Muscle of arm (tissue), 12 donors: ENCODE data around the gene GPC6. TPM values are rescaled to one million over a fixed set of nuclear protein-coding genes. Genes with fewer than 3 reads are reported as not detected.

ENCODE experiments used
- DNase-seq: peaks from one replicate; pipeline ENCODE4 v3.0.0-alpha.2; 2013
- polyA plus RNA-seq, 12 donors: library from polyadenylated mRNA; unstranded; fragments of 120-200 nt; gene quantifications; one replicate each; pipeline ENCODE4 v1.2.1, GENCODE V29; 2013; ENCODE audit not compliant: insufficient read length in 12 of 12

GPC6 gene
- polyA plus RNA-seq, 12 donors = 11.5 to 24.7 (median 15.3) TPM; not detected in 1

DNA sequence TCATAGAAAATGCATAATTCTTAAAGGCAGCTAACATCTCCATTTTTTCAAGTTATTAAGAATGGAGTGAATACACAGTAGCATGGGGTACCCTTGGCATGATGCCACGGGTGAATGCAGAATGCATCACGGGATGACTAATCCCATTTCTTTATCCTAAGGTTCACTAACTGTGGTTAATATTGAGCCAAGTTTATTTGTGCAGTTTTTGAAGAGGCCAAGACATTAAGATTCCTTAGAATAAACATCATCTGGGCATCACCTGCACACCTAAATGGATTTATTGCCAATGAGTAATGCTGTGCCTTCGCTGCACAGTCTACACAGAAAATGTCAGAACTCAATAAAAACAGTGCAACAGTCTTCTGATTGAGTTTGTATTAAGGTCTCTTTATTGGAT lies 333.1 kb downstream of the GPC6 start:
- DNase-seq = no peak

DNA sequence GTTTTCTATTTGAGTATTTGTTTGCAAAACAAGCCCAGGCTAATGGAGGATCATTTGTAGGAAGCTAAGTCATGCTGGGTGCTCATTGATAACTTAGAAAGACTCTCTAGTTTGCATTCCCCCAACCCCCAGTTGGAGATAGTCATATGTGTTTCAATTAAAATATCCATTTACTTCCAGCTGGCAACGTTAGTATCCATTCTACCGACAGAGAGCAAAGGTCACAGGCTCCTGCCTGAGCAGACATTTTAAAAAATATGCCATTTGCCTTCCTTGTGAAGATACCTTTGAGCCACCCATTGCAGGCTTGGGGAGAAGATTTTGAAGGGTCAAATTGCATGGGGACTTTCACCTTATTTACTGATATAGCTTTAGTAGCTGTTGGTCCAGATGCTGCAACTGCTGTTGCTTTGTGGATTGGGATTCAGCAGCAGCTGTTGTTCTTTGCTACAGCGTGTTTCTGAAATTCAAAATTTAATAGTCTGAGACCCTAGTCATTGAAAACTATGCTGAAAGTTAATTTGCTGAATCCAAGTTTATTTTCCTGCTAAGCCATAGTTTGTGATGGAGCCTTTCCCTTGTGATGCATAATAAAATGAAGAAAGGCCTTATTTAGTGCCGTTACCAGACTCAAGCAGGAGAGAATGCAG lies 335.1 kb downstream of the GPC6 start:
- DNase-seq = peak; percentile 46

DNA sequence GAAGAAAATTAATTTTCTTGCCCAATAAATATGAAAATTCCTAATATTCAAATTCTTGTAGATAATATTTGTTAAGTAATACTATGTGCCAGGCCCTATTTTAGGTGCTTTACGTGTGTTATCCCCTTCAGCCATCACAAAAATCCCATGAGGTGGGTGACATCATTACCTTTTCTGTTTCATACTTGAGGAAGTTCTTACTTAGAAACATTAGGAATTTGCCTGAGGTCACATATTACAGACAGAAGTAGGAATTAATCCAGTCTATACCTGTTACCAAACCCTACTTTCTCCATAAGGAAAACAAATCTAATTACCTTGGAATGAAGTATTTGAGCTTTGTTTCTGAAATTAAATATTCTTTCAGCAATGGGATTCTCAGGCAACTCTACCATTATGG lies 336.1 kb downstream of the GPC6 start:
- no peak for DNase-seq

DNA sequence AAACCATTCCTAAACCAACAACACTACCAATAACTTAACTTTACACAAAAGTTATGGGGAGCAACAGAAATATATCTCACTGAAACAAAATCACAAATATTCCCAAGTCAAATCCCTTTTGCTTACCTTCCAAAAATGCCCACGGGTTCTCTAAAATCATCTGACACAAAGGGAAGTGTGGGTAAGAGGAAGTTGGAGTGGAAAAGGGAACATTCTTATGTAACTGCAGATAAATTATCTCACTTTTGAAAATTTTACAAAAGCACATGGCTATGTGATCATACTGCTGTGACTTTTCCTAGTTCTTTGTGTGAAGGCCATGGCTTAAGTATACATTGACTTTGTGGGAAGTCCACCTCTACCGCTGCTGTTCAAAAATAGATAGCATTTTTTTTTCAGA lies 350.5 kb downstream of the GPC6 start:
- no peak for DNase-seq

DNA sequence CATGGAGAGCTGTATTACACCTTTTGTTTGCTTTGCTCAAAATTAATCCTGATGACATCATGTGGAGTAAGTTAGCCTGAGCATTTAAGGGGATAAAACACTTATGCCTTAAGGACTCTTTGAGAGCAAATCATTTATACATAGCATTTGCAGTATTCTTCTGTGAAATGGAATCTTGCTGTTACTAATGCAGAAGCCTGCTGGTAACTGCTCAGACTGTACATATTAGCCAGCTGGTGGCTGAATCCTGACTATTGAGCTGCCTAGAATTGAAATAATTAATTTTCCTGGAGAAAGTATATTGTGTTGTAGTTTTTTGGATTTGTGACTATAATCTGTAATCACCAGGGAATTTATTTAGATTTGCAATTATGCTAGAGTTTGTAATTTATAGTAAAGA lies 363.2 kb downstream of the GPC6 start:
- no peak for DNase-seq

DNA sequence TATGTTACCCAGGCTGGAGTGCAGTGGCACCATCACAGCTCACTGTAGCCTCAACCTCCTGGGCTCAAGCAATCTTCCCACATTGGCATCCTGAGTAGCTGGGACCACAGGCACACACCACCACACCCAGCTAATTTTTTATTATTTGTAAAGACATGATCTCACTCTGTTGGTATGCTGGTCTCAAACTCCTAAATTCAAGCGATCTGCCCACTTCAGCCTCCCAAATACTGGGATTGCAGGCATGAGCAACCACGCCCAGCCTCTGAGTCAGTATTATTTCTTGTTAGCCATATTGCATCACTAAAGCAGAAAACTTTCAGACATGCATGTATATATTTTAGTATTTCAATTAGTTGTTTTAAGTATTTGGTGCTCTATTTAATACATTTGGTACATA lies 376.4 kb downstream of the GPC6 start:
- no peak for DNase-seq

DNA sequence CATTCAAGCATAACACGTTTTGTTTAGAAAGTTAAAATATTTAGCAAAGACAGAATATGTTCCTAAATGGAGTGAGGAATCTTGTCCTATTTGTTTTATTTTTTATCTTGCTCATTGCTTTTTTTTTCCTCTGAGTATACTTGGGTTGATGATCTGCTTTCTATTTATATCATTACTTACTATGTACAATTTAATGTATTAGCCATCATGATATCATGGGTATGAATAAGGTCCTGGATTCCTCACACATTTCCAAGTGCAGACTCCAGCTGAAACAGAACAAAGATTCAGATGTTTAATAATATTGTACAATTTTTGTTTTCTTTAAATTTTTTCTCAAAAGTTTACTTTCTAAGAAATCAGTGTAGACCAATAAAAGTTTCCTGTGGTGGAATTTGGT lies 388.2 kb downstream of the GPC6 start:
- DNase-seq = no peak

DNA sequence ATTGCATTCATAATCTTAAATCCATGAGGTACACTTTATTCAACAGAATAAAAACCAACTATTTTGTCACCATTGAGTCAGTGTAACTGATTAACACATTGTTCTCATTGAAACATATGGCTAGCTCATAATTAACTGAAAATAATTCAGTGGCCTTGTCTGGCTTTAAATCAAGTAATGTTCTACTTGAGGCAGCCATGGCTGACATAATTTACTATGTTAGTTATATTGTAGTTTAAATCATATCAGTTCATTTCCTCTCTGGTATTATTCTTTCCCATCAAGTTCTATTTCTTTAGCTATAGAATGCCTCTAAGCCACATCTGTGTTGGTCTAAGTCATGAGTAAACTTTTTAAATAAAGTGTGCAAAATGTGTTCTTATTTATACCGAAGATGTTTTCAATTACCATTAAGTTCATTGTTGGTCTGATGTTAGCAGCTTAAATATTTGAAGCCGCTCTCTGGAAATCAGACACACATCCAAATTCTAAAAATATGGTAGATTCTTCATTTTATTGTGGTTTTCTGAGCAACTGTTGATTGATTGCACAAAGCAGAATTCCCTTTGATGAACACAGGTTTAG lies 393.7 kb downstream of the GPC6 start:
- DNase-seq = peak; percentile 42

DNA sequence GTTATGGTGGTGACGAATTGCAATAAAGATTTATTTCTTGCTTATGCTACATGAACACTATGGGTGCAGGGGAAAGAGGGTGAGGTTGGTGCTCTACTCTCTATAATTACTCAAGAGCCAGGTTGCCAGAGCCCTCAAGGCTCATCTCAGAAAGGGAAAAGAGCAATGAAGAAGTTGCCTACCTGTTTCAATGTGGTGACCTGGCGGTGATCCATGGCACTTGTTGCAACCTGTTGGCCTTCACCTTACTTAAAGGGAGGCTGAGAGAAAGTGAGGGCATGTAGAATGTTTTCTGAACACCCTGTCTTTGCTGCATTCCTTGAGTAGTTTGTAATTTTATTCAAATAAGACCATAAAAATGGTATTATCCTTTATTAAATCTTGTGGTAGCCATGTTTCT lies 394.4 kb downstream of the GPC6 start:
- DNase-seq = no peak

DNA sequence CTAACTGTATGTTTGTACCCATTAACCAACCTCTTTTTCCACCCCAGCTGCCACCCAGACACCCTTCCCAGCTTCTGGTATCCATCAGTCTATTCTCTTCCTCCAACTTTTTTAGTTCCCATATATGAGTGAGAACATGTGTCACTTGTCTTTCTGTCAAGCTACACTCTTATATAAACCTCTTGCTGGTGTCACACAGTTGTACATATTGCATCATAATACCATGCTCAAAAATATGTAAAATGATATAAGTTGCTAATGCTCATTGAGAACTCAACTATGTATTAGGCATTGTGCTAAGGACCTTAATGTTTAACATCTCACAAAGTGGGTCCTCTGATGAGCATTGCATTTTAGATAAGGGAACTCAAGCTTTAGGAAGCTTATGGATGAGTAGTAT lies 395.4 kb downstream of the GPC6 start:
- no peak for DNase-seq

DNA sequence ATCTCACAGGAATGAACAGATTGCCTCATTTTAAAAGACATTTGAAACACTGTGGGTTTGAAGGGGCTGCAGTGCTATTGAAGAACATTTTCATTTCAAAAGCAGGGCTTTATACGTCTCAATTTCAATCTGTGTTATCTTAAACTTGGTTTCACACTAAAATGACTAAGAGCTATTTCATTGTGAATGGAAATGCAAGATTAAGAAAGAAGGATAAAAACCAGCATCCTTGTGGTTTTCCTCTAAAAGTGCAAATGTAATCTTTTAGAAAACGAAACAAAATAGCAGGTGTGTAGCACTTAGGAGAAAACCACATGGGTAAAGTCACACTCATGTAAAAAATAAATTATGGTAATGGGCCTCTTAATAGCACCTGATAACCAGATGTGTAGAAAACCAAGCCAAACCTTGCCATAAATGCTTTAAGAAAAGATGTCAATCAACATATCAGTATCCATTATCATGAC lies 397.7 kb downstream of the GPC6 start:
- no peak for DNase-seq

DNA sequence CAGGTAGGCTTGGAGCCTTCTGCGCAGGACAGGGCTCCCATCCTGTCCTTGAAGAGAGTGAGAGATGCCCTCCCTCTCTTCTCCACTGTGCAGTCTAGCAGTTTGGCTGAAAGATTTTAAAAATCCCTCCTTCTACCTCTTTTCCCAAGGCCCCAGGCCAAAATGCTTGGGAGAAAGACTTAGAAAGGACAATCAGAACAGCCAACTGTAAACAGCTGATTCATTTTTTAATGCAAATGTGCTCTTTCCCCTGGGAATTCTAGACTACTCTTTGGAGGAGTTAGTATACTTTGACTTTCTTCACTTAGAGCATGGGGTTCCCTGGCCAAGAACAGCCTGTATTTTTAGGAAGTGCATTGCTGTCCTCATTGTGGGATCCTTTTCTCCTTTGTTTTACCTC lies 398.9 kb downstream of the GPC6 start:
- DNase-seq = peak; percentile 51

DNA sequence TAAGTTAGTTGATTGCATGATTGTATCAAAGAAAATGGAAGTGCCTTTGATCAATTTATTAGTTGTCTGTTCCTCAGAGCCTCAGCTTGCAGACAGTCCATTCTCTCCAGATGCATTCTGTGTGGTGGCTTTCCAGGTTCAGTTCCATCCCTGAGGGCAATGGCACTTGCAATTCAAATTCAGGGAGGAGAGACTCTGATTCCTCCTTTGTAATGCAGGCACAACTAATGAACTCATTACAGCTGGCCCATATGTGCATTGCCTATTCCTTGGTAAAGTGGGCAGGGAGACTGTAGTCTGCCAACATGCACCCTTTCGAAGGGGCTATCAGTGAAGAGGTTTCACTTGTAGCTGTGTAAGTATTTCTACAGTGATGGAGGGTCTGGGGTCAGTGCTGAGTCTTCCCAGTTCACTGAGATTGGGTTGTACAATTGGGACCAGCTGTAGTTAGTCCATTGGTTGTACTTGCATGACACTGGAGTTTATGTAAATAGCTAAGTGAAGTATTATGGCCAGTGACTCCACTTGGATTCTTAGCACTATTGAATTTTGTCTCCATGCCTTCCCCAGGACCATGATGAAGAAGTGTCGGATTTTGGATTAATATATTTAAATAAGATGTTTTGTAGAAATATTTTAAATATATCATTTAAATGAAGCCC lies 401.7 kb downstream of the GPC6 start:
- no peak for DNase-seq

DNA sequence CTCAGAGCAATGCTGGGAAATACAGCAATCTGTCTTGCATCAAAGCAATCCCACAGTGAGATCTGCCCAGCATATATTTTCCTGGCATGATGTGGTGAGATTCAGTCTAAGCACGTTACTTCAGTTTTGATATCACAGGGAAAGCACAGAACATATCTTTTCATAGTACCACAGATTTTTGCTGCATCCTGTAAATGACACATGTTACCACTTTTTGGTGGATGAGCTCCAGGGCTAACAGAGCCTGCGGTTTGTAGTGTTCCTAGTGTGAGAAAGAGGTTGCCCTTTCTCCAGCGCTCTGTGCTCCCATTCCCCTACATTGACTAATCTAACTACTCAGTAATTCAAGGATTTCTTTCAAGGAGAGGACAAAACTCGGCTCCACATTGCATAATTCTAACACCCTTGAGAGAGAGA lies 409.0 kb downstream of the GPC6 start:
- no peak for DNase-seq

DNA sequence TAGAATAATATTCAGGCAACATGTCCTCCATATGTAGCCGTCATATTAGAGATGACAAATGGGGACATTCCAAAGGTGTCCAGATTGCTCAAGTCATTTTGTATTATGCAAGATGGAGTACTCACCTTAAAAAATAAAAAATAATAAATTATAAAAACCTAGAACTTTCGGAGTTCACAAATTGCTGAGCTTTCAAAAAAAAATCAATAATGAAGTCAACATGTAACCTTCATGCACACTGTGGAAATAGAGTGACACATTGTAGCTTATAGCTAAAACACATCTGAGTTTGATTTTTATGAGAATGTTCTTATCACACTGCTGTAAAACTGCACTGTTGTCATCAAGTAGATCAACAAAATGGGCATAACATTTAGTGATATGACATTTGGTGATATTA lies 411.2 kb downstream of the GPC6 start:
- DNase-seq = no peak

DNA sequence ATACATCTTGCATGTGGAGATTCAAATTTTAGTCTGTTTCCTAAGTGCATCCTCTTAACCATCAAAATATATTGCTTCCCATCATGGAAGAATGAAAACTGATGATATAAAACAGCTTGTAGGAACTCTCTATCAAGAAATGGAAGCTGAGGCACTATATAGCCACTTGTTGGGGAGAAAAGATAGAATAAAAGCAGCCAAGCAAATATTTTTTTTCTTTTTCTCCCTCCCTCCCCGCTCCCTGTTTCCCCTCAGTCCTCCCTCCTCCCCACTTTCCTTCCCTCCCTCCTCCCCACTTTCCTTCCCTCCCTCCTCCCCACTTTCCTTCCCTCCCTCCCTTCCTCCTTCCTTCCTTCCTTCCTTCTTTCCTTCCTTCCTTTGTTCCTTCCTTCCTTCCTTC lies 413.8 kb downstream of the GPC6 start:
- no peak for DNase-seq

DNA sequence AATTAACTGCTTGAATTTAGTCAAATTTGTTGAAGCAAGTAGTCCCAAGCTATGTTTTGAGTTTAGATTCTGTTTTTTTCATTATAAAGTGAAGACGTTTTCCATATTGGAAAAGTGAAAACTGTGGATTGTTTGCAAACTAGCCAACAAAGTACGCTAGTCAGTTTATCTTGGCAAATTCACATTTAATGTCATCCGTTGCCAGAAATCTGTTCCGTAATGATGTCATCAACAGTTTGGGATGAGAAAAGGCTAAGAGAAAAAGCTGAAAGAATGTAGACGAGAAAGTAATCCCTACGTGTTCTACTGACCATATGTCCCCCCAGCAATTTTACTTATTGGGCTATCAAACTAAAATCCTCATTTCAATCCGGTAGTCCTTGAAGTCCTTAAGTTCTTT lies 419.6 kb downstream of the GPC6 start:
- DNase-seq = peak; percentile 82

DNA sequence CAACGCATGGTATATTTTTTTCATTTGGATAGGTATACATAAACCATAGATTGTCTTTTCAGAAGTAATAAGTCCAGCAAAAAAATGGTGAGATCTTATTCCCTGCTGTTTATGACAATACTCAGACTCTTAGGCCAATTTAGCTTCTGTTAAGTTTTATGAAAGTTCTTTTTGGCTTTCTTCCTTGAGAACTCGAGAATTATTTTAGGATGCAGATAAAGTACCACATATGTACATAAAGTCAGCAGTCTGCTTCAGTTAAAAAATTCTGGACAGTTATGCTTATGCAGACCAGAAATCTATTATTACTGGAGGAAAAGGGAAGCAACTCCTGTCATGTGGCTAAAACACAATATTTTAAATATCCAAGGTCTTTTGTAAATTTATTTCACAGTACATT lies 422.9 kb downstream of the GPC6 start:
- DNase-seq = no peak

DNA sequence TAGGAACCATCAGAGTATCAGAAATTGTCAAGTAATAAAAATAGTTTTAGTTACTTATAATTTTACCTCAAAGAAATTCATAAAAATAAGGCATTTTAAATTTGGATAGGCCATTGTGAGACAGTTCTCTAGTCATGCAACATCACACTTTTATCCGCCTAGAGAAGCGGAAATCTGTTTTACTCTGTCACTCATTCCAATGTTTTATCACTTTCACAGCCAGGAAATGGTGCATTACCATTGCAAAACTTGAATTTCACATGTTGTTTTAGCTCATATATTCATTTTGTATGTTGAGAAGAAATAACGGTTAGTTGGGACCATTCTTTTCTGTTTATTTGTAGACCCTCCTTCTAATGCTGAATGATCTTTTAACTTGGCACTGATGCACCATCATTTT lies 427.2 kb downstream of the GPC6 start:
- DNase-seq = no peak

DNA sequence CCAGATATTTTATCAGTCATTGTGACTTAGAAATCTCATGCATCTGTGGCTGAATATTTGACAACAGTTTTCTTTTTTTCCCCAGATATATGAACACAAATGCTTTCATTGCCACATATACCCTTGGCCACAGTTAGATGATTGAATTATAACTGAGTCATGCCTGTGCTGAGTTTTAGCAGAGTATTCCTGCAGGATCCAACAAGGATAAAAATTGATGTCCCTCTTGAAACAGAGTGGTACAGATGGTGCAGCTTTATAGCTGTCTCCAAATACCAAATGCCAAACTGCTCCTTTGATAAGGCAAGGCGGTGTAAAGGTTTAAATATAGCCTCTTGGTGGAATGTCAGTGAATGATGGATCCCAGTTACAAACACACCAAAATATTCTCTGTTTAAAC lies 428.5 kb downstream of the GPC6 start:
- DNase-seq = no peak

DNA sequence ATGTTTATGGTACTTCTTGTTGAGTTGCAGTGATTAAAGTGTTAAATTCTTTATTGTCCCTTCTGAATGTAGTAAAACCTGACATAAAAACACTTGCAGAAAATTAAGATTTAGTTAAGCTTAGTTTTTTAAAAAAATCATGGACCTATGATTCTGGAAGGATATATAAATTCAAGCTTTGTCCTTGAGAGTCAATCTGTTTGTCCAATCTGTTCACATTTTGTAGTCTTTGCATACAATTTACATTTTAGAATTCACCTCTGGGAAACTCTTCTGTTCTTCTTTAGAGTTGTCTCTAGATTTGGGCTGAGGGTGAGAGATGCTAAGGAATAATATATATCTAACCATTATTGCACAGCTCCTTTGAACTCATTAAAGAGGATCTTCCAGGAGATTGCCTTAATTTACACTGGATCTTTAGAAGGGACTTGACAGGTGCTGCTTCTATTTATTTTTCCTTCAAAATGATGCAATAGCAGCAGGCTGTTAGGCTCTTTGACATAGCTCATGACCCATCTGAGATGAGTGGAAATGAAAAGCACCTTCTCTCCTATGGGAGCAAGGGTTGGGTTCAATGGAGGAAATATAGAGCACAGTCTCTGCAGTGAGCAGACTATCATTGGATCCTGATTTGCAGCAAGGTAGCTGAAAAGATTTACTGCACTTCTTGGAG lies 433.9 kb downstream of the GPC6 start:
- no peak for DNase-seq

DNA sequence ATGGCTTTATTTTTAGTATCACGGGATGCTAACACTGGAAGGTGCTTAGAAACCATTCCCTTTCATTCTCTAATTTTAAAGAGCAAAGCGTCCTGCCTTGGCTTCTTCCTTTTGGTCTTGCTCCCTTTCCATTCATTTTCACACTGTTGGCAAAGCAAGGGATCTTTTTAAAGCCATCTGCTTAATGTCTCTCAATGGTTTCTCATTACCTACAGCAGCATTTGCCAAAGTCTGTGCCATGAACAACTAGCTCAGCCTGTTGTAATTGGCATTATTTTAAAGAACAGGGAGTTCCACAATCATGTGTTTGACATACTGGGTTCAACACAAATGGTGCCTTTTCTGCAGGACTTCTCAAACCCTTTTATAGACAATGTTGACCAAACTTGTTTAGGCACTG lies 444.3 kb downstream of the GPC6 start:
- DNase-seq = no peak

DNA sequence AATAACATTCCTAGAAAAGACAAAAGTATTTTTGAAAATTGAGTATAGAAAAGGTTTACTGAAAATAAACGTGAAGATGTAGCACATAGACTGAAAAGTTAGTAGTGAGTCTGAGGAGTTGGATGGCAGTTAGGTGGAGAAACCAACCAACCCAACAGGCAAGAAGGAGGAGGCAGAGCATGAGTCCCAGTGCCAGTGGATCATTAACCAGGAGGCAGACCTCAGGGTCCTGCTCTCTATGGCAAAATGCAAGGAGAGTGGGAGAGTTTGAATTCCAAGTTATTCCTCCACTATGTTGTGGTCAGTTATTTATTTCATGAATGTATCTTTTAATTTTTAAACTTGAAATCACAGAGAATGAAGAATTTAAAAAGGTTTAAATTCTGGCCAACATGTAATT lies 446.4 kb downstream of the GPC6 start:
- no peak for DNase-seq
